M059J (cell line): ENCODE results near the gene FGF9. TPM values are rescaled to one million over a fixed set of nuclear protein-coding genes. Genes with fewer than 3 reads are reported as not detected.
A peak's percentile ranks its signal among the peaks of the same experiment; 100 is the strongest.

Experiments used
- DNase-seq: peaks from one replicate; pipeline ENCODE4 v3.0.0-alpha.2; 2012; ENCODE audit warnings: low read depth
- total RNA-seq: library from RNA; depleted of rRNA; stranded (reverse); fragments of >200 nt; shearing (Covaris generic); gene quantifications from 2 replicates; pipeline ENCODE4 v1.2.3, GENCODE V29; 2014

The FGF9 gene
- total RNA-seq, 1 experiment from 2014 or later, result not detected

GRCh38 chr13:21710163-21710562 is 39.3 kb downstream of the FGF9 start:
- no peak for DNase-seq

GRCh38 chr13:21717817-21718216 is 46.9 kb downstream of the FGF9 start:
- DNase-seq, result peak; percentile 9

GRCh38 chr13:21719463-21719862 is 48.6 kb downstream of the FGF9 start:
- no peak for DNase-seq

- DNase-seq, result no peak
These were observed 53.1 kb downstream of the FGF9 start for GRCh38 chr13:21723807-21724505.

GRCh38 chr13:21730186-21730880 is 59.5 kb downstream of the FGF9 start:
- no peak for DNase-seq

- DNase-seq, result no peak
These were observed 62.8 kb downstream of the FGF9 start for GRCh38 chr13:21733475-21734263.

- no peak for DNase-seq
These were observed 64.1 kb downstream of the FGF9 start for GRCh38 chr13:21734961-21735360.

- no peak for DNase-seq
These were observed 65.0 kb downstream of the FGF9 start for GRCh38 chr13:21735701-21736401.

- DNase-seq, result no peak
These were observed 66.1 kb downstream of the FGF9 start for GRCh38 chr13:21736926-21737325.

GRCh38 chr13:21738630-21739029 is 67.8 kb downstream of the FGF9 start:
- no peak for DNase-seq

- no peak for DNase-seq
These were observed 68.9 kb downstream of the FGF9 start for GRCh38 chr13:21739771-21740170.

- no peak for DNase-seq
These were observed 70.6 kb downstream of the FGF9 start for GRCh38 chr13:21741396-21741979.

- no peak for DNase-seq
These were observed 71.2 kb downstream of the FGF9 start for GRCh38 chr13:21742096-21742495.

GRCh38 chr13:21744149-21744548 is 73.3 kb downstream of the FGF9 start:
- DNase-seq, result no peak

GRCh38 chr13:21745307-21745706 is 74.4 kb downstream of the FGF9 start:
- DNase-seq, result no peak

- DNase-seq, result no peak
These were observed 76.6 kb downstream of the FGF9 start for GRCh38 chr13:21747456-21747855.

GRCh38 chr13:21748166-21748565 is 77.3 kb downstream of the FGF9 start:
- peak; percentile 2 for DNase-seq

GRCh38 chr13:21749410-21749809 is 78.5 kb downstream of the FGF9 start:
- DNase-seq, result peak; percentile 39

- no peak for DNase-seq
These were observed 81.6 kb downstream of the FGF9 start for GRCh38 chr13:21752501-21752900.

GRCh38 chr13:21753117-21753729 is 82.3 kb downstream of the FGF9 start:
- no peak for DNase-seq
